Measurements from ENCODE around the gene DYRK3. TPM values are rescaled to one million over a fixed set of nuclear protein-coding genes. Genes with fewer than 3 reads are reported as not detected.

Gene DYRK3
- total RNA-seq, 1 experiment from 2014 or later = 19.6 TPM

Other genes starting within 250 kb of the DYRK3 start
- 5.9 and 12.1 TPM in 2 replicates for gene IKBKE, start 165.1 kb upstream of the DYRK3 start, total RNA-seq (2014; rRNA removed; shearing (Covaris generic))
- 2.6 and 3.8 TPM in 2 replicates for gene RASSF5, start 128.0 kb upstream of the DYRK3 start, total RNA-seq (2014; rRNA removed; shearing (Covaris generic))
- gene EIF2D, start 23.1 kb upstream of the DYRK3 start, total RNA-seq (2014; rRNA removed; shearing (Covaris generic)) = 43.3 and 45.4 TPM in 2 replicates
- gene MAPKAPK2, start 49.4 kb downstream of the DYRK3 start, total RNA-seq (2014; rRNA removed; shearing (Covaris generic)) = 11.8 and 12.7 TPM in 2 replicates
- not detected in 2 replicates for gene IL19, start 135.2 kb downstream of the DYRK3 start, total RNA-seq (2014; rRNA removed; shearing (Covaris generic))
- not detected in 2 replicates for gene IL10, start 137.0 kb downstream of the DYRK3 start, total RNA-seq (2014; rRNA removed; shearing (Covaris generic))
- not detected in 2 replicates for gene IL20, start 230.1 kb downstream of the DYRK3 start, total RNA-seq (2014; rRNA removed; shearing (Covaris generic))